Sigmoid colon (tissue), 7 donors: Measurements from ENCODE around the gene ALG6. TPM values are rescaled to one million over a fixed set of nuclear protein-coding genes. Genes with fewer than 3 reads are reported as not detected.
"Not testable (repeated sequence)": the region's sequence is repeated elsewhere in the genome, so short reads cannot be mapped to it uniquely, and the experiment has no call there.

Experiments
- DNase-seq: peaks from one replicate; pipeline ENCODE4 v3.0.0-alpha.2; 2019
- H3K27ac ChIP-seq, 4 donors: fragments of 200-600 bp; sonication (generic); one replicate each; pipeline ENCODE4 v1.5.1; 2016 to 2019; ENCODE audit warnings: mild to moderate bottlenecking in 1 of 4
- H3K27me3 ChIP-seq, 3 donors: fragments of 200-600 bp; sonication (generic); one replicate each; pipeline ENCODE4 v1.5.1; 2019; ENCODE audit warnings: mild to moderate bottlenecking in 1 of 3
- H3K36me3 ChIP-seq, 4 donors: fragments of 200-600 bp; sonication (generic); one replicate each; pipeline ENCODE4 v1.5.1; 2016 to 2019
- H3K4me1 ChIP-seq, 4 donors: fragments of 200-600 bp; sonication (generic); one replicate each; pipeline ENCODE4 v1.5.1; 2017 to 2019
- H3K4me3 ChIP-seq, 4 donors: fragments of 200-600 bp; sonication (generic); one replicate each; pipeline ENCODE4 v1.5.1; 2017 to 2019; ENCODE audit warnings: mild to moderate bottlenecking in 2 of 4, moderate library complexity in 1 of 4
- H3K9me3 ChIP-seq, 4 donors: fragments of 200-600 bp in 3 of 4; sonication (generic) in 3 of 4; one replicate each; pipeline versions ENCODE4 v1.5.1 to v1.6.1; 2013 to 2019
- CTCF ChIP-seq, 4 experiments: fragments of 450-650 bp in 3 of 4; fragments of 200-600 bp in 1 of 4; IDR thresholded peaks; one replicate each; pipeline ENCODE4 v1.5.1; 2016 to 2019; ENCODE audit warnings: antibody characterized with exemption in 4 of 4, mild to moderate bottlenecking in 3 of 4, moderate library complexity in 2 of 4
- EP300 ChIP-seq, 4 donors: sonication (generic); formaldehyde crosslinking; IDR thresholded peaks; one replicate each; pipeline ENCODE4 v1.6.1; 2017; ENCODE audit warnings: antibody characterized with exemption in 4 of 4
- POLR2A ChIP-seq, 2 donors: fragments of 450-650 bp; IDR thresholded peaks; one replicate each; pipeline ENCODE4 v1.6.1; 2016; ENCODE audit warnings: antibody characterized with exemption in 2 of 2, mild to moderate bottlenecking in 2 of 2, moderate library complexity in 2 of 2
- POLR2AphosphoS5 ChIP-seq, 4 donors: sonication (generic); formaldehyde crosslinking; IDR thresholded peaks; one replicate each; pipeline ENCODE4 v1.6.1; 2017; ENCODE audit warnings: antibody characterized with exemption in 4 of 4
- WGBS, 2 donors: extraction: QIAGEN DNeasy Blood & Tissue Kit; methylation state at CpG; one replicate each; pipeline ENCODE4 v1.1.7; 2013; 5-methylcytosine and 5-hydroxymethylcytosine counted together
- intact Hi-C: fragments of 100-400 bp; cut with DNase I; formaldehyde crosslinking; loops from one replicate; pipeline ENCODE4 v1.15.1; 2023
- polyA plus RNA-seq, 3 donors: library from polyadenylated mRNA; stranded (reverse); fragments of 200-250 nt; gene quantifications; one replicate each; pipeline ENCODE4 v1.2.3, GENCODE V29; 2013
- total RNA-seq, 4 donors: library from RNA; depleted of rRNA; stranded (reverse); fragments of >200 nt; gene quantifications; one replicate each; pipeline ENCODE4 v1.1.0, GENCODE V29; 2016
- donor health status: healthy with polysubstance abuse.
- donor health status: Bipolar disorder and iron deficiency.
- donor health status: healthy.

The ALG6 gene
- total and polyA plus RNA-seq, 7 donors: 3.0 to 11.4 (median 6.3) TPM

GRCh38 chr1:63461661-63462230 lies 94.3 kb downstream of the ALG6 start:
- no peak overlapping the region for H3K4me3 ChIP-seq
- H3K27ac ChIP-seq: no peak overlapping the region
- H3K4me1 ChIP-seq: no peaks in the 10 kb centered on the region
- intact Hi-C loops: no loop called here
- H3K36me3 ChIP-seq: no peaks in the 10 kb centered on the region
- WGBS, 2 donors: 99 to 100% methylated on average over 1 of the region's 1 CpG
- H3K9me3 ChIP-seq: no peaks in the 10 kb centered on the region
- H3K27me3 ChIP-seq: no peaks in the 10 kb centered on the region
- DNase-seq: no peak
- TF ChIP-seq POLR2AphosphoS5 (IDR thresholded peaks at IDR 0.05): no peak
- TF ChIP-seq POLR2A (IDR thresholded peaks at IDR 0.05): no peak
- TF ChIP-seq EP300 (IDR thresholded peaks at IDR 0.05): no peak
- no peak for TF ChIP-seq CTCF (IDR thresholded peaks at IDR 0.05)

- H3K27me3 ChIP-seq: no peaks in the 10 kb centered on the region
- no peak overlapping the region for H3K27ac ChIP-seq
- no peaks in the 10 kb centered on the region for H3K36me3 ChIP-seq
- WGBS, 2 donors: 83 to 86% methylated on average over 3 of the region's 3 CpGs
- no peaks in the 10 kb centered on the region for H3K9me3 ChIP-seq
- H3K4me3 ChIP-seq: no peak overlapping the region
- TF ChIP-seq CTCF (IDR thresholded peaks at IDR 0.05) (no peak), EP300 (IDR thresholded peaks at IDR 0.05) (no peak), POLR2AphosphoS5 (IDR thresholded peaks at IDR 0.05) (peak in 1 of 4 donors; percentile 8), POLR2A (IDR thresholded peaks at IDR 0.05) (no peak)
- no peaks in the 10 kb centered on the region for H3K4me1 ChIP-seq
- DNase-seq: no peak
- intact Hi-C loops: no loop called here
Measured at GRCh38 chr1:63463248-63463647, 95.8 kb downstream of the ALG6 start.

GRCh38 chr1:63466181-63466580 lies 98.8 kb downstream of the ALG6 start:
- no peaks in the 10 kb centered on the region for H3K9me3 ChIP-seq
- no peaks in the 10 kb centered on the region for H3K27me3 ChIP-seq
- DNase-seq: no peak
- no peak overlapping the region for H3K27ac ChIP-seq
- no peak overlapping the region for H3K4me3 ChIP-seq
- no peaks in the 10 kb centered on the region for H3K4me1 ChIP-seq
- intact Hi-C loops: no loop called here
- 80 to 84% methylated on average over 7 of the region's 7 CpGs for WGBS, 2 donors
- no peaks in the 10 kb centered on the region for H3K36me3 ChIP-seq
- no peak for TF ChIP-seq POLR2AphosphoS5 (IDR thresholded peaks at IDR 0.05)
- no peak for TF ChIP-seq POLR2A (IDR thresholded peaks at IDR 0.05)
- no peak for TF ChIP-seq EP300 (IDR thresholded peaks at IDR 0.05)
- TF ChIP-seq CTCF (IDR thresholded peaks at IDR 0.05): no peak

GRCh38 chr1:63466759-63467158 lies 99.3 kb downstream of the ALG6 start:
- no peak overlapping the region for H3K27ac ChIP-seq
- no peaks in the 10 kb centered on the region for H3K9me3 ChIP-seq
- DNase-seq: no peak
- H3K4me3 ChIP-seq: no peak overlapping the region
- H3K4me1 ChIP-seq: no peaks in the 10 kb centered on the region
- 83 to 95% methylated on average over 3 of the region's 3 CpGs for WGBS, 2 donors
- no peaks in the 10 kb centered on the region for H3K27me3 ChIP-seq
- no peaks in the 10 kb centered on the region for H3K36me3 ChIP-seq
- intact Hi-C loops: no loop called here
- TF ChIP-seq CTCF (IDR thresholded peaks at IDR 0.05): no peak
- no peak for TF ChIP-seq POLR2AphosphoS5 (IDR thresholded peaks at IDR 0.05)
- TF ChIP-seq POLR2A (IDR thresholded peaks at IDR 0.05): no peak
- TF ChIP-seq EP300 (IDR thresholded peaks at IDR 0.05): no peak

- H3K27me3 ChIP-seq, intact Hi-C loops, H3K4me1 ChIP-seq, H3K4me3 ChIP-seq, H3K36me3 ChIP-seq, H3K27ac ChIP-seq, DNase-seq, H3K9me3 ChIP-seq: not testable (repeated sequence)
- WGBS, 2 donors: 95 to 97% methylated on average over 5 of the region's 5 CpGs
Measured at GRCh38 chr1:63468683-63469082, 101.3 kb downstream of the ALG6 start.
